ENCODE measurements around the gene NCKAP5.

NCKAP5 gene

GRCh38 chr2:133345638-133346037 is 222.6 kb downstream of the NCKAP5 start:
- no peak for DNase-seq (ENCODE audit: low read depth)
- H3K4me3 ChIP-seq (ENCODE audit: low read length): no peak overlapping the region

GRCh38 chr2:133344849-133345248 is 223.4 kb downstream of the NCKAP5 start:
- H3K4me3 ChIP-seq (ENCODE audit: low read length): no peak overlapping the region
- TF ChIP-seq CTCF (IDR thresholded peaks at IDR 0.05; ENCODE audit: insufficient read depth, low read depth, low read length, missing control alignments): no peak
- DNase-seq (ENCODE audit: low read depth): no peak

More at GRCh38 chr2:133345638-133346037, 222.6 kb downstream of the NCKAP5 start:
- TF ChIP-seq CTCF (IDR thresholded peaks at IDR 0.05; ENCODE audit: insufficient read depth, low read depth, low read length, missing control alignments): no peak

GRCh38 chr2:133343018-133343352 is 225.3 kb downstream of the NCKAP5 start:
- no peak for TF ChIP-seq CTCF (IDR thresholded peaks at IDR 0.05; ENCODE audit: insufficient read depth, low read depth, low read length, missing control alignments)
- no peak for DNase-seq (ENCODE audit: low read depth)
- no peak overlapping the region for H3K4me3 ChIP-seq (ENCODE audit: low read length)

- no peak for TF ChIP-seq CTCF (IDR thresholded peaks at IDR 0.05; ENCODE audit: insufficient read depth, low read depth, low read length, missing control alignments)
- H3K4me3 ChIP-seq (ENCODE audit: low read length): no peak overlapping the region
- DNase-seq (ENCODE audit: low read depth): no peak
These were observed 225.8 kb downstream of the NCKAP5 start for GRCh38 chr2:133342286-133343017.

GRCh38 chr2:133341575-133341974 is 226.7 kb downstream of the NCKAP5 start:
- TF ChIP-seq CTCF (IDR thresholded peaks at IDR 0.05; ENCODE audit: insufficient read depth, low read depth, low read length, missing control alignments): no peak
- no peak for DNase-seq (ENCODE audit: low read depth)
- H3K4me3 ChIP-seq (ENCODE audit: low read length): no peak overlapping the region

- no peak for TF ChIP-seq CTCF (IDR thresholded peaks at IDR 0.05; ENCODE audit: insufficient read depth, low read depth, low read length, missing control alignments)
- no peak overlapping the region for H3K4me3 ChIP-seq (ENCODE audit: low read length)
- DNase-seq (ENCODE audit: low read depth): no peak
These were observed 230.0 kb downstream of the NCKAP5 start for GRCh38 chr2:133338224-133338623.

- no peak for TF ChIP-seq CTCF (IDR thresholded peaks at IDR 0.05; ENCODE audit: insufficient read depth, low read depth, low read length, missing control alignments)
- no peak for DNase-seq (ENCODE audit: low read depth)
- no peak overlapping the region for H3K4me3 ChIP-seq (ENCODE audit: low read length)
These were observed 233.3 kb downstream of the NCKAP5 start for GRCh38 chr2:133334923-133335322.
